ENCODE data around the gene CDK2AP2. TPM values are rescaled to one million over a fixed set of nuclear protein-coding genes. Genes with fewer than 3 reads are reported as not detected.
"Not testable (repeated sequence)": the region's sequence is repeated elsewhere in the genome, so short reads cannot be mapped to it uniquely, and the experiment has no call there.

CDK2AP2 gene
- polyA plus RNA-seq, 2 of the 4 experiments (the other 2 are of a cell fraction) = 36.6 to 53.1 TPM

DNA sequence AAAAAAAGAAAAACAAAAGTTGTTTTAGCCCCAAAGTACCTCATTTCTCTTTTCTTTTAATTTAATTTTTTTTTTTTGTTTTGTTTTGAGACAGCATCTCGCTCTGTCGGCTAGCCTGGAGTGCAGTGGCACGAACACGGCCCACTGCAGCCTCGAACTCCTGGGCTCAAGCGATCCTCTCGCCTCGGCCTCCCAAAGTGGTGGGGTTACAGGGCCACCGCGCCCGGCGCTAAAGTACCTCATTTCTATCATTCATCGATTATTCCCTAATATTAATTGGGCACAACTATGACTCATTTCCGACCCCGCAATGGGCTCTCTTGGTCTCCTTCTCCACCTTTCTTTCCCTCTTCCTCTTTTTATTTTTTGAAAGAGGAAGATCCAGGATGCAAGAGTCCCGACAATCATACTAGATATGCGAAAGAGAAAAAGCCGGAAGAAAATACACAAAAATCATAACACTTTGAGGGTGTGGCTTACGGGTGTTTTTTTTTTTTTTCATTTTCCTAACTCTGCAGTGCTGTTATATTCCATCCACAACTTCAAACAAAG, 25.6 kb downstream of the CDK2AP2 start:
- DNase-seq (ENCODE audit: low read depth in 1 of 2, low spot score in 1 of 2) (no peak), FAIRE-seq (no peak), ATAC-seq (peak; percentile 23 to 52; a peak in 5 of 6 replicates)
- TF ChIP-seq FOSL2 (IDR thresholded peaks at IDR 0.05) (no peak), FOSL2 (CRISPR knock-in tag; IDR thresholded peaks at IDR 0.05) (peak; percentile 75), SMC3 (IDR thresholded peaks at IDR 0.05) (no peak), KDM5A (IDR thresholded peaks at IDR 0.05) (no peak), NPAS2 (CRISPR knock-in tag; IDR thresholded peaks at IDR 0.05; ENCODE audit: borderline replicate concordance) (no peak), CHD4 (IDR thresholded peaks at IDR 0.05; ENCODE audit: borderline replicate concordance) (no peak)
- TF ChIP-seq, protein P1, sequence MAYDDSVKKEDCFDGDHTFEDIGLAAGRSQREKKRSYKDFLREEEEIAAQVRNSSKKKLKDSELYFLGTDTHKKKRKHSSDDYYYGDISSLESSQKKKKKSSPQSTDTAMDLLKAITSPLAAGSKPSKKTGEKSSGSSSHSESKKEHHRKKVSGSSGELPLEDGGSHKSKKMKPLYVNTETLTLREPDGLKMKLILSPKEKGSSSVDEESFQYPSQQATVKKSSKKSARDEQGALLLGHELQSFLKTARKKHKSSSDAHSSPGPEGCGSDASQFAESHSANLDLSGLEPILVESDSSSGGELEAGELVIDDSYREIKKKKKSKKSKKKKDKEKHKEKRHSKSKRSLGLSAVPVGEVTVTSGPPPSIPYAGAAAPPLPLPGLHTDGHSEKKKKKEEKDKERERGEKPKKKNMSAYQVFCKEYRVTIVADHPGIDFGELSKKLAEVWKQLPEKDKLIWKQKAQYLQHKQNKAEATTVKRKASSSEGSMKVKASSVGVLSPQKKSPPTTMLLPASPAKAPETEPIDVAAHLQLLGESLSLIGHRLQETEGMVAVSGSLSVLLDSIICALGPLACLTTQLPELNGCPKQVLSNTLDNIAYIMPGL (CRISPR knock-in tag; IDR thresholded peaks at IDR 0.05; ENCODE audit: borderline replicate concordance) = no peak
- TF ChIP-seq, protein P2, sequence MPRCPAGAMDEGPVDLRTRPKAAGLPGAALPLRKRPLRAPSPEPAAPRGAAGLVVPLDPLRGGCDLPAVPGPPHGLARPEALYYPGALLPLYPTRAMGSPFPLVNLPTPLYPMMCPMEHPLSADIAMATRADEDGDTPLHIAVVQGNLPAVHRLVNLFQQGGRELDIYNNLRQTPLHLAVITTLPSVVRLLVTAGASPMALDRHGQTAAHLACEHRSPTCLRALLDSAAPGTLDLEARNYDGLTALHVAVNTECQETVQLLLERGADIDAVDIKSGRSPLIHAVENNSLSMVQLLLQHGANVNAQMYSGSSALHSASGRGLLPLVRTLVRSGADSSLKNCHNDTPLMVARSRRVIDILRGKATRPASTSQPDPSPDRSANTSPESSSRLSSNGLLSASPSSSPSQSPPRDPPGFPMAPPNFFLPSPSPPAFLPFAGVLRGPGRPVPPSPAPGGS (IDR thresholded peaks at IDR 0.05) = no peak
- Histone ChIP-seq H3K4me1 (peaks cover 11% of the 10 kb centered on the region; the same call in 2 of the 3 replicates), H3K4me2 (peak overlapping the region; percentile 97), H3K9me3 (no peaks in the 10 kb centered on the region), H3K27ac (peak overlapping the region; percentile 71 to 88), H3K4me3 (peak overlapping the region; percentile 55)
- WGBS (ENCODE audit: missing lambda C conversion rate) = 31% methylated on average over 19 of the region's 19 CpGs
- POLR2A ChIA-PET = interaction anchor here (0.6 to 1.3 kb wide), 8 partner anchors 9 to 109 kb away, joined by 3 to 6 read pairs (median 4); partner anchors contain the start of genes CLCF1, PPP1CA and RPS6KB2
- CTCF ChIA-PET = interaction anchor here (0.7 to 3.9 kb wide), 4 partner anchors 10 to 137 kb away, joined by 3 to 22 read pairs (median 4); partner anchors contain the start of gene TMEM134

DNA sequence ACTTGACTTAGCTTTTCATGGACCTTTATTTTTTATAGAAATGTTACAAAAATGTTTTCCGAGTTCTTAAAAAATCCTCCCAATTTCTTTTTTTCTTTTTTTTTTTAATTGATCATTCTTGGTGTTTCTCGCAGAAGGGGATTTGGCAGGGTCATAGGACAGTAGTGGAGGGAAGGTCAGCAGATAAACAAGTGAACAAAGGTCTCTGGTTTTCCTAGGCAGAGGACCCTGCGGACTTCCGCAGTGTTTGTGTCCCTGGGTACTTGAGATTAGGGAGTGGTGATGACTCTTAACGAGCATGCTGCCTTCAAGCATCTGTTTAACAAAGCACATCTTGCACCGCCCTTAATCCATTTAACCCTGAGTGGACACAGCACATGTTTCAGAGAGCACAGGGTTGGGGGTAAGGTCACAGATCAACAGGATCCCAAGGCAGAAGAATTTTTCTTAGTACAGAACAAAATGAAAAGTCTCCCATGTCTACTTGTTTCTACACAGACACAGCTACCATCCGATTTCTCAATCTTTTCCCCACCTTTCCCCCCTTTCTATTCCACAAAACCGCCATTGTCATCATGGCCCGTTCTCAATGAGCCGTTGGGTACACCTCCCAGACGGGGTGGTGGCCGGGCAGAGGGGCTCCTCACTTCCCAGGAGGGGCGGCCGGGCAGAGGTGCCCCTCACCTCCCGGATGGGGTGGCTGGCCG, 30.5 kb downstream of the CDK2AP2 start:
- FAIRE-seq; H3K4me2 ChIP-seq; H3K9me3 ChIP-seq; H3K27ac ChIP-seq; DNase-seq (ENCODE audit: low read depth in 1 of 2, low spot score in 1 of 2); H3K4me3 ChIP-seq; ATAC-seq; H3K4me1 ChIP-seq; POLR2A ChIA-PET: not testable (repeated sequence)
- CTCF ChIA-PET = interaction anchor here (0.6 to 1.4 kb wide), 5 partner anchors 9 to 126 kb away, joined by 3 to 7 read pairs (median 6); partner anchors contain the start of gene PITPNM1
- WGBS (ENCODE audit: missing lambda C conversion rate) = 66% methylated on average over 14 of the region's 16 CpGs

DNA sequence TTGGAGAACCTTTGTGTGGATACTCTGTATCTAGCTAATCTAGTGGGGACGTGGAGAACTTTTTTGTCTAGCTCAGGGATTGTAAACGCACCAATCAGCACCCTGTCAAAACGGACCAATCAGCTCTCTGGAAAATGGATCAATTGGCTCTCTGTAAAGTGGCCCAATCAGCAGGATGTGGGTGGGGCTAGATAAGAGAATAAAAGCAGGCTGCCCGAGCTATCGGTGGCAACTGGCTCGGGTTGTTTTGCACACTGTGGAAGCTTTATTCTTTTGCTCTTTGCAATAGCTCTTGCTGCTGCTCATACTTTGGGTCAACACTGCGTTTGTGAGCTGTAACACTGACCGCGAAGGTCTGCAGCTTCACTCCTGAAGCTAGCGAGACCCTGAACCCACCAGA, 31.3 kb downstream of the CDK2AP2 start:
- not testable (repeated sequence) for H3K27ac ChIP-seq; H3K4me2 ChIP-seq; H3K9me3 ChIP-seq; H3K4me3 ChIP-seq; H3K4me1 ChIP-seq; FAIRE-seq; DNase-seq (ENCODE audit: low read depth in 1 of 2, low spot score in 1 of 2); ATAC-seq
- WGBS (ENCODE audit: missing lambda C conversion rate) = 75% methylated on average over 10 of the region's 10 CpGs
- CTCF ChIA-PET = interaction anchor here (0.6 to 1.8 kb wide), 5 partner anchors 9 to 125 kb away, joined by 3 to 7 read pairs (median 5); partner anchors contain the start of genes PITPNM1 and PPP1CA
- POLR2A ChIA-PET = interaction anchor here (1.2 kb wide), 1 partner anchor 11 kb away, joined by 3 read pairs; no protein-coding TSS in a partner anchor

DNA sequence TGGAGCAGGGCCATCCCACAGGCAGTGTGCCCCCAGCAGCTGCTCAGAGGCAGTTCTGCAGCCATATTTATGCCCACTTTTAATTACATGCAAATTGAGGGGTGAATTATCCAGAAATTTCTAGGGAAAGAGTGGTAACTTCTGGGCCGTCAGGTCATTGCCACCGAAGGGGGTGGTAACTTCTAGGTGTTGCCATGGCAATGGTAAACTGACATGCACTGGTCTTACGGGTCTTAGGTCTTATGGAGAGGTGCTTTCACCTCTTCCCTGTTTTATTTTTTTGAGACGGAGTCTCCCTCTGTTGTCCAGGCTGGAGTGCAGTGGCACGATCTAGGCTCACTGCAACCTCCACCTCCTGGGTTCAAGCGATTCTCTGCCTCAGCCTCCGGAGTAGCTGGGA, 35.1 kb downstream of the CDK2AP2 start:
- ChIA-PET POLR2A (no interaction called here), CTCF (interaction anchor here (0.6 to 0.9 kb wide), 2 partner anchors 72 to 89 kb away, joined by 3 read pairs; no protein-coding TSS in a partner anchor)
- 86% methylated on average over 7 of the region's 7 CpGs for WGBS (ENCODE audit: missing lambda C conversion rate)
- DNase-seq (ENCODE audit: low read depth in 1 of 2, low spot score in 1 of 2) = no peak
- Histone ChIP-seq H3K4me1 (peaks cover 9% of the 10 kb centered on the region), H3K4me3 (no peak overlapping the region), H3K4me2 (no peak overlapping the region), H3K27ac (no peak overlapping the region), H3K9me3 (no peaks in the 10 kb centered on the region)
- FAIRE-seq = no peak
- ATAC-seq = no peak
- TF ChIP-seq RNF2 (IDR thresholded peaks at IDR 0.05; ENCODE audit: borderline replicate concordance, low read depth) (no peak), HEYL (CRISPR knock-in tag; IDR thresholded peaks at IDR 0.05) (no peak), NFE2L2 (conservative IDR thresholded peaks at IDR 0.05; ENCODE audit: low read length) (no peak), RCOR1 (IDR thresholded peaks at IDR 0.05; ENCODE audit: low read depth, low read length) (no peak), FOXS1 (CRISPR knock-in tag; IDR thresholded peaks at IDR 0.05) (no peak), ZSCAN20 (CRISPR knock-in tag; IDR thresholded peaks at IDR 0.05) (no peak), POLR2A (IDR thresholded peaks at IDR 0.05; ENCODE audit: low read length) (no peak), FOSL2 (IDR thresholded peaks at IDR 0.05) (no peak), FOSL2 (CRISPR knock-in tag; IDR thresholded peaks at IDR 0.05) (no peak), EP300 (IDR thresholded peaks at IDR 0.05) (no peak)
- TF ChIP-seq, protein P3, sequence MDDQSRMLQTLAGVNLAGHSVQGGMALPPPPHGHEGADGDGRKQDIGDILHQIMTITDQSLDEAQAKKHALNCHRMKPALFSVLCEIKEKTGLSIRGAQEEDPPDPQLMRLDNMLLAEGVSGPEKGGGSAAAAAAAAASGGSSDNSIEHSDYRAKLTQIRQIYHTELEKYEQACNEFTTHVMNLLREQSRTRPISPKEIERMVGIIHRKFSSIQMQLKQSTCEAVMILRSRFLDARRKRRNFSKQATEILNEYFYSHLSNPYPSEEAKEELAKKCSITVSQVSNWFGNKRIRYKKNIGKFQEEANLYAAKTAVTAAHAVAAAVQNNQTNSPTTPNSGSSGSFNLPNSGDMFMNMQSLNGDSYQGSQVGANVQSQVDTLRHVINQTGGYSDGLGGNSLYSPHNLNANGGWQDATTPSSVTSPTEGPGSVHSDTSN (IDR thresholded peaks at IDR 0.05) = no peak
- TF ChIP-seq, protein P2 (IDR thresholded peaks at IDR 0.05) = no peak
- TF ChIP-seq, protein P4, sequence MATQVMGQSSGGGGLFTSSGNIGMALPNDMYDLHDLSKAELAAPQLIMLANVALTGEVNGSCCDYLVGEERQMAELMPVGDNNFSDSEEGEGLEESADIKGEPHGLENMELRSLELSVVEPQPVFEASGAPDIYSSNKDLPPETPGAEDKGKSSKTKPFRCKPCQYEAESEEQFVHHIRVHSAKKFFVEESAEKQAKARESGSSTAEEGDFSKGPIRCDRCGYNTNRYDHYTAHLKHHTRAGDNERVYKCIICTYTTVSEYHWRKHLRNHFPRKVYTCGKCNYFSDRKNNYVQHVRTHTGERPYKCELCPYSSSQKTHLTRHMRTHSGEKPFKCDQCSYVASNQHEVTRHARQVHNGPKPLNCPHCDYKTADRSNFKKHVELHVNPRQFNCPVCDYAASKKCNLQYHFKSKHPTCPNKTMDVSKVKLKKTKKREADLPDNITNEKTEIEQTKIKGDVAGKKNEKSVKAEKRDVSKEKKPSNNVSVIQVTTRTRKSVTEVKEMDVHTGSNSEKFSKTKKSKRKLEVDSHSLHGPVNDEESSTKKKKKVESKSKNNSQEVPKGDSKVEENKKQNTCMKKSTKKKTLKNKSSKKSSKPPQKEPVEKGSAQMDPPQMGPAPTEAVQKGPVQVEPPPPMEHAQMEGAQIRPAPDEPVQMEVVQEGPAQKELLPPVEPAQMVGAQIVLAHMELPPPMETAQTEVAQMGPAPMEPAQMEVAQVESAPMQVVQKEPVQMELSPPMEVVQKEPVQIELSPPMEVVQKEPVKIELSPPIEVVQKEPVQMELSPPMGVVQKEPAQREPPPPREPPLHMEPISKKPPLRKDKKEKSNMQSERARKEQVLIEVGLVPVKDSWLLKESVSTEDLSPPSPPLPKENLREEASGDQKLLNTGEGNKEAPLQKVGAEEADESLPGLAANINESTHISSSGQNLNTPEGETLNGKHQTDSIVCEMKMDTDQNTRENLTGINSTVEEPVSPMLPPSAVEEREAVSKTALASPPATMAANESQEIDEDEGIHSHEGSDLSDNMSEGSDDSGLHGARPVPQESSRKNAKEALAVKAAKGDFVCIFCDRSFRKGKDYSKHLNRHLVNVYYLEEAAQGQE (IDR thresholded peaks at IDR 0.05) = no peak
